SJCRH30 (cell line): Measurements from ENCODE around the gene MAP1LC3B. TPM values are rescaled to one million over a fixed set of nuclear protein-coding genes. Genes with fewer than 3 reads are reported as not detected.
"Not testable (repeated sequence)": the region's sequence is repeated elsewhere in the genome, so short reads cannot be mapped to it uniquely, and the experiment has no call there.

Source experiments
- DNase-seq, 2 experiments: peaks; one replicate each; pipeline ENCODE4 v3.0.0-alpha.2; 2015 to 2020
- H3K27ac ChIP-seq: fragments of 250-450 bp; sonication (Bioruptor Pico); 2 replicates; pipeline ENCODE4 v1.5.1; 2020; ENCODE audit warnings: mild to moderate bottlenecking, moderate library complexity
- H3K27me3 ChIP-seq: fragments of 250-450 bp; sonication (Bioruptor Pico); 2 replicates; pipeline ENCODE4 v1.5.1; 2020; ENCODE audit warnings: mild to moderate bottlenecking, moderate library complexity
- H3K36me3 ChIP-seq: fragments of 250-450 bp; sonication (Bioruptor Pico); 2 replicates; pipeline ENCODE4 v1.5.1; 2020; ENCODE audit warnings: mild to moderate bottlenecking, moderate library complexity
- H3K4me1 ChIP-seq: fragments of 250-450 bp; sonication (Bioruptor Pico); 2 replicates; pipeline ENCODE4 v1.5.1; 2020; ENCODE audit warnings: mild to moderate bottlenecking, moderate library complexity
- H3K4me3 ChIP-seq: fragments of 250-450 bp; sonication (Bioruptor Pico); 2 replicates; pipeline ENCODE4 v1.5.1; 2020; ENCODE audit warnings: mild to moderate bottlenecking, moderate library complexity
- H3K9me3 ChIP-seq: fragments of 250-450 bp; sonication (Bioruptor Pico); replicated peaks from 2 replicates; pipeline ENCODE4 v1.5.1; 2020; ENCODE audit warnings: mild to moderate bottlenecking, moderate library complexity
- total RNA-seq: library from RNA; depleted of rRNA; stranded (reverse); fragments of >200 nt; shearing (Covaris generic); gene quantifications from 2 replicates; pipeline ENCODE4 v1.2.3, GENCODE V29; 2014

Gene MAP1LC3B
- total RNA-seq, 1 experiment from 2014 or later = 12.9 TPM

GRCh38 chr16:87351320-87351698 is 40.8 kb upstream of the MAP1LC3B start:
- peak; percentile 20 to 30 for DNase-seq
- H3K27ac ChIP-seq = no peak overlapping the region
- no peaks in the 10 kb centered on the region for H3K27me3 ChIP-seq
- no peaks in the 10 kb centered on the region for H3K9me3 ChIP-seq
- no peaks in the 10 kb centered on the region for H3K36me3 ChIP-seq
- no peak overlapping the region for H3K4me3 ChIP-seq
- H3K4me1 ChIP-seq = 0 out of 2 replicates have a peak, but pooled peaks cover 2% of the 10 kb centered on the region

DNA sequence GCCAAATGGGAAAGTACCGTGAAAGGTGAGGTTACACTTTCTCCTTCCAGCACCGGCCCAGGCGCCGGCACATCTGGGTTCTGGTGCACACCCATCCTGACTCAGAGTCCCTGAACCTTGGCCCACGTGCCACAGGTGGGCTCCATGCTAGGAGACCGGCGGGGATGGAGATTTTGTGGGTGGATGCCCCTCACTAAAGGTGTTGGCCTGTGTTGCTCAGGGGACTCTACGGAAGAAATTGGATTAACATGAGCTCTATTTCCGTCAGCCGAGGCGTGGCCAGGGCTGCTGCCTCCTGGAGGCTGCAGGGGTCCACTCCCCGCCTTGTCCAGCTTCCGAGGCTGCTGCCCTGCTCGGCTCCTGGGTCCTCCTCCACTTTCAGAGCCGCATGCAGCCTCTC is 39.3 kb upstream of the MAP1LC3B start:
- H3K27me3 ChIP-seq = no peaks in the 10 kb centered on the region
- H3K36me3 ChIP-seq = no peaks in the 10 kb centered on the region
- H3K9me3 ChIP-seq = no peaks in the 10 kb centered on the region
- H3K4me1 ChIP-seq = 0 out of 2 replicates have a peak, but pooled peaks cover 2% of the 10 kb centered on the region
- H3K27ac ChIP-seq = no peak overlapping the region
- no peak for DNase-seq
- no peak overlapping the region for H3K4me3 ChIP-seq

DNA sequence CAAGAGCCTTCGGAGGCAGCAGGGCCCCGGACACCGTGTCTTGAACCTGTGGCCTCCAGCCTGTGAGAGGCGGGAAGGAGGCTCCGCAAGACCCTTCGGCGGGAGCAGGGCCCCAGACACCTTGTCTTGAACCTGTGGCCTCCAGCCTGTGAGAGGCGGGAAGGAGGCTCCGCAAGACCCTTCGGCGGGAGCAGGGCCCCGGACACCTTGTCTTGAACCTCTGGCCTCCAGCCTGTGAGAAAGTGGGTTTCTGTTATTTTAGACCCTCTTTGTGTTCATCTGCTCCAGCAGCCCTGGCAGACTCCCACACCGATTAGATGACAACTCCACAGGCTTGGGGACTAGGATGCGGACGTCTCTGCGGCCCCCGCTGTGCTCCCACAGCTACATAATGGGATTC is 38.5 kb upstream of the MAP1LC3B start:
- H3K36me3 ChIP-seq = no peaks in the 10 kb centered on the region
- H3K9me3 ChIP-seq = no peaks in the 10 kb centered on the region
- H3K4me3 ChIP-seq = no peak overlapping the region
- H3K27me3 ChIP-seq = no peaks in the 10 kb centered on the region
- DNase-seq = no peak
- H3K27ac ChIP-seq = no peak overlapping the region
- H3K4me1 ChIP-seq = 0 out of 2 replicates have a peak, but pooled peaks cover 2% of the 10 kb centered on the region

- no peak overlapping the region for H3K4me3 ChIP-seq
- no peaks in the 10 kb centered on the region for H3K36me3 ChIP-seq
- no peak overlapping the region for H3K27ac ChIP-seq
- H3K4me1 ChIP-seq = 0 out of 2 replicates have a peak, but pooled peaks cover 2% of the 10 kb centered on the region
- no peaks in the 10 kb centered on the region for H3K27me3 ChIP-seq
- DNase-seq = no peak
- H3K9me3 ChIP-seq = no peaks in the 10 kb centered on the region
These were observed 35.7 kb upstream of the MAP1LC3B start for GRCh38 chr16:87356491-87356853.

GRCh38 chr16:87358250-87358649 is 33.9 kb upstream of the MAP1LC3B start:
- Histone ChIP-seq H3K9me3 (no peaks in the 10 kb centered on the region), H3K27ac (no peak overlapping the region), H3K36me3 (no peaks in the 10 kb centered on the region), H3K4me1 (no peaks in the 10 kb centered on the region), H3K27me3 (no peaks in the 10 kb centered on the region), H3K4me3 (no peak overlapping the region)
- DNase-seq = no peak

DNA sequence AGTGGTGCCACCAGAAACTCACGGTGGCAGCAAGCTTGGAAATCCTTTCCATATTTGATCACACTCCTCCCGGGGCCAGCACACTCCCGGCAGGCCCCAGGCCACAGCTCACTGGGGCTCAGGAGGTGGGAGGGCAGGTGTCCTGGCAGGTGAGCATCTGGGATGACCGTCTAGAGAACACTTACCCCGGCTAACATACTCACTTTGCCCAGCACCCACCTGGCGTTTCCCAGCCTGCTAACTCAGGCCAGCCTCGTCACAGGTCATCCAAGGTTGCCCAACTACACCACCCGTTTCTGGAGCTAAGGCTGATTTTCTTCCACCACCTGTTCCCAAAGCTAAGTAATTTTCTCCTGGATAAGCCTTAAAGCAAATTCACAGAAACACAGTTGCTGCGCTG is 33.4 kb upstream of the MAP1LC3B start:
- DNase-seq = peak in 1 of 2 experiments; percentile 18
- no peak overlapping the region for H3K4me3 ChIP-seq
- no peak overlapping the region for H3K27ac ChIP-seq
- H3K9me3 ChIP-seq = no peaks in the 10 kb centered on the region
- H3K4me1 ChIP-seq = no peaks in the 10 kb centered on the region
- no peaks in the 10 kb centered on the region for H3K27me3 ChIP-seq
- no peaks in the 10 kb centered on the region for H3K36me3 ChIP-seq

GRCh38 chr16:87359121-87359520 is 33.0 kb upstream of the MAP1LC3B start:
- no peak for DNase-seq
- Histone ChIP-seq H3K4me3 (no peak overlapping the region), H3K9me3 (no peaks in the 10 kb centered on the region), H3K36me3 (no peaks in the 10 kb centered on the region), H3K27me3 (no peaks in the 10 kb centered on the region), H3K4me1 (no peaks in the 10 kb centered on the region), H3K27ac (no peak overlapping the region)

- Histone ChIP-seq H3K27ac (no peak overlapping the region), H3K36me3 (no peaks in the 10 kb centered on the region), H3K9me3 (no peaks in the 10 kb centered on the region), H3K4me1 (no peaks in the 10 kb centered on the region), H3K4me3 (no peak overlapping the region), H3K27me3 (no peaks in the 10 kb centered on the region)
- no peak for DNase-seq
These were observed 31.1 kb upstream of the MAP1LC3B start for GRCh38 chr16:87360862-87361610.

- Histone ChIP-seq H3K9me3 (no peaks in the 10 kb centered on the region), H3K27ac (no peak overlapping the region), H3K27me3 (no peaks in the 10 kb centered on the region), H3K4me3 (no peak overlapping the region), H3K36me3 (no peaks in the 10 kb centered on the region), H3K4me1 (no peaks in the 10 kb centered on the region)
- no peak for DNase-seq
These were observed 30.1 kb upstream of the MAP1LC3B start for GRCh38 chr16:87361916-87362619.

DNA sequence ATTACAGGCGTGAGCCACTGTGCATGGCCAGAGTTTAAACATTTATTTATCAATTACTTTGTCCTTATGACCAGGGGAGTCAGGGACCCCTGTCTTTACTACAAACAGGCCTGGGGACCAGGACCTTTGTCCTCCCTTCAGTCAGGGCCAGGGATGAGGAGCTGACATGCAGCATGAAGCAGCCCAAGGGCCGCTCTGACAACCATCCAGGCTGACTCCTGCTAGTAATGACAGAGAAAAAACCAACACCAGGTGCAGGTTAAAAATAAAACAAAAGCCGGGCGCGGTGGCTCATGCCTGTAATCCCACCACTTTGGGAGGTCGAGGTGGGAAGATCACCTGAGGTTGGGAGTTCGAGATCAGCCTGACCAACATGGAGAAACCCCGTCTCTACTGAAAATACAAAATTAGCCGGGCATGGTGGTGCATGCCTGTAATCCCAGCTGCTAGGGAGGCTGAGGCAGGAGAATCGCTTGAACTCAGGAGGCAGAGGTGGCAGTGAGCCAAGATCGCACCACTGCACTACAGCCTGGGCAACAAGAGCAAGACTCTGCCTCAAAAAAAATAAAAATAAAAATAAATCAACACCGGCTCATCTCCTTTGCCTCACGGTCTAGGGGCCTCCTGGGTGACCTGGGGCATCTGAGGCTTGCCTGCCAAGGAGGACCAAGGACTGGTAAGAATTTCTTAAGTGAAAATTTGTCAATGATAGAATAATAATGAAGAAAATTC is 29.1 kb upstream of the MAP1LC3B start:
- H3K4me3 ChIP-seq, DNase-seq, H3K27ac ChIP-seq, H3K36me3 ChIP-seq, H3K4me1 ChIP-seq, H3K9me3 ChIP-seq, H3K27me3 ChIP-seq: not testable (repeated sequence)

DNA sequence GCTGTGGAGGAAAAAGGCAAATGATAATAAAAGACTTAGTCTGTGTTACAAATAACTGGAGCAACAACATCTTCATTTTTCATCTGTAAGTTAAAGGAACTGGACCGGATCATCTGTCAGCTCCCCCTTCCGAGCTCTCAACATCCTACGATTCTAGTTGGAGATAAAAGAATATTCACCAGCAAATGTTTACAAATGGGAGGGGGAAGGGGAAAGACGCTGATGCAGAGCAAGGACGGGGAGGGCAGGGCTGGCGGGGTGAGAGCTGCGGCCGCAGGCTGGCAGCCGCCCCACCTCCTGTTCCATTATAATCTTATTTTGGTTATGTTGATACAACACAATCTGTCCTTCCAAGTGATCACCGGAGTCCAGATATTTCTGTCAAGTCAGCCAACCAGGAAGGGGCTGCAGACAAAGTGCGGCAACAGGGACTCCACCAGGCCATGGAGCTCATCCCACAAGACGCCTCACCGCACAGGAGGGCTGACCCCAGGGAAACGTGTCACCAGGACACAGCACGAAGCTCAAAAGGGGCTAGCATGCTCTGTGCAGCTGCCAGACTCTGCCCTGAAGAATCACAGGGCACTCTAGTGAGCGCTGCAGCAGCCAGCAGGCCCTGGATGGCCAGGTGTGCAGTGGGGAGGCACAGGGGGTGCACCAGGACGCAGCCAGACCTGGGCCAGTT is 28.2 kb upstream of the MAP1LC3B start:
- no peak for DNase-seq
- Histone ChIP-seq H3K36me3 (no peaks in the 10 kb centered on the region), H3K27ac (no peak overlapping the region), H3K4me3 (no peak overlapping the region), H3K4me1 (no peaks in the 10 kb centered on the region), H3K27me3 (no peaks in the 10 kb centered on the region), H3K9me3 (no peaks in the 10 kb centered on the region)

- Histone ChIP-seq H3K27me3 (no peaks in the 10 kb centered on the region), H3K27ac (no peak overlapping the region), H3K9me3 (no peaks in the 10 kb centered on the region), H3K36me3 (no peaks in the 10 kb centered on the region), H3K4me3 (no peak overlapping the region), H3K4me1 (no peaks in the 10 kb centered on the region)
- no peak for DNase-seq
These were observed 27.0 kb upstream of the MAP1LC3B start for GRCh38 chr16:87365021-87365713.

DNA sequence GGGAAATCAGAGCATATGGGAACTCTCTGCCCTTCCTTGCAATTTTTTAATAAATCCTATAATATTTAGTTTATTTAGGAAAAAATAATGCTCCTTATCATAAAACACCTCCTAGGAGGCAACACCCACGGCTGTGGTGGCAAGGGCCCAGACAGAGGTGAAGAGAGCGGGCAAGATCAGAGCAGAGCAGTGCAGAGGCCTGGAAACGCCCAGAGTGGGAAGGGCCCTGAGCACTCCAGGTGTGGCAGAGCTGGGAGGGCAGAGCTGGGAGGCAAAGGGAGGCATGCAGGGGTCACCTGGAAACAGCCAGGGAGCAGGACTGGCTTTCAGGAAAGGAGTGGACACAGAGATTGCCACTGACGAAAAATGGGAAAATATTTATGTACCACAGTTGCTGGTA is 25.8 kb upstream of the MAP1LC3B start:
- H3K9me3 ChIP-seq = no peaks in the 10 kb centered on the region
- H3K36me3 ChIP-seq = no peaks in the 10 kb centered on the region
- H3K4me3 ChIP-seq = no peak overlapping the region
- no peaks in the 10 kb centered on the region for H3K27me3 ChIP-seq
- H3K4me1 ChIP-seq = peaks cover 2% of the 10 kb centered on the region
- no peak for DNase-seq
- H3K27ac ChIP-seq = no peak overlapping the region

GRCh38 chr16:87366930-87367329 is 25.2 kb upstream of the MAP1LC3B start:
- no peaks in the 10 kb centered on the region for H3K36me3 ChIP-seq
- H3K9me3 ChIP-seq = no peaks in the 10 kb centered on the region
- no peak overlapping the region for H3K27ac ChIP-seq
- no peak for DNase-seq
- H3K4me3 ChIP-seq = no peak overlapping the region
- no peaks in the 10 kb centered on the region for H3K27me3 ChIP-seq
- H3K4me1 ChIP-seq = peaks cover 9% of the 10 kb centered on the region
